H1 (cell line): ENCODE measurements around the gene CCDC73. TPM values are rescaled to one million over a fixed set of nuclear protein-coding genes. Genes with fewer than 3 reads are reported as not detected.

Source experiments
- HDAC2 ChIP-seq, 2 experiments: fragments of 300-600 bp in 1 of 2; sonication (generic) in 1 of 2; IDR thresholded peaks; 2 replicates each; pipeline ENCODE4 v1.6.1; 2011 to 2012; ENCODE audit warnings: low read depth in 2 of 2, low read length in 2 of 2, mild to moderate bottlenecking in 2 of 2, moderate library complexity in 2 of 2, borderline replicate concordance in 1 of 2, inconsistent platforms in 1 of 2
- SP1 ChIP-seq: IDR thresholded peaks from 2 replicates; pipeline ENCODE4 v1.6.1; 2011; ENCODE audit warnings: low read depth, low read length
- polyA plus RNA-seq, 7 experiments: library from polyadenylated mRNA; depleted of rRNA in 3 of 7; stranded (reverse) in 5 of 7; unstranded in 2 of 7; fragments of >200 nt in 5 of 7; fragments of 200-250 nt in 2 of 7; gene quantifications; 1 replicate in 5 of 7; 2 replicates in 1 of 7; 4 replicates in 1 of 7; pipeline versions ENCODE4 v1.2.1 to v1.2.3, GENCODE V29; 2011 to 2013; ENCODE audit warnings: missing spikeins in 2 of 7, mixed read lengths in 2 of 7
- total RNA-seq: library from RNA; stranded (reverse); fragmentation: NEBNext Ultra II Directional; extraction: Animal tissue kit (Norgen Biotek cat#: 25700); gene quantifications from 2 replicates; pipeline ENCODE4 v1.2.1, GENCODE V29; 2021

CCDC73 gene
- total and polyA plus RNA-seq, 2 of the 8 experiments (the other 6 are each of a cell fraction or from before 2014, with no cell fraction given), result not detected

DNA sequence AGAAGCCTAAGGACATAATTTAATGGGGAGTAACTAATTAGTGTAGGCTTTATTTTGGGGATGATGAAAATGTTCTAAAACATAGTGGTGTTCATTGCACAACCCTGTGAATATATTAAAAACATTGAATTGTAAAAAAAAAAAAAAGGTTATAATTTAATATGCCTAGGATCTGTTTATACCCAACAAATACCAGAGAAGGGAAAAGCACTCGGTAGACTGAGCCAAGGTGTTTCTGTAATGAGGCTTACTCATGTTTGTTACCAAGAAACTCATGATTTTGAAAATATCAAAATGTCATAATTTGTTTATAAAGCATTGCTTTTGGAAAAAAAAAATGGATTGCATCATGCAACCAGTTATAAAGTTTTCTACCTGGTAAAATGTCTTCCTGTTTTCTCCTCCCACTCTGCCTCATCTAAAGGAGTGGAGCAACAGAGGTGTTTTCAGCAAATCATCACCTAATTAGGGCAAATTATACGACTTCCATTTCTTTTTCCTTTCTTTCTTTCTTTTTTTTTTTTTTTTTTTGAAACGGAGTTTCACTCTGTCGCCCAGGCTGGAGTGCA, 225.1 kb downstream of the CCDC73 start (continued):
- no peak for TF ChIP-seq HDAC2 (IDR thresholded peaks at IDR 0.05; ENCODE audit: borderline replicate concordance in 1 of 2, low read depth in 2 of 2, low read length in 2 of 2)
- no peak for TF ChIP-seq SP1
